HepG2 (cell line): ENCODE measurements around the gene STX2. TPM values are rescaled to one million over a fixed set of nuclear protein-coding genes. Genes with fewer than 3 reads are reported as not detected.

Experiments used
- ARNT2 ChIP-seq: sonication (generic); formaldehyde crosslinking; IDR thresholded peaks from 2 replicates; pipeline ENCODE4 v1.8.0; 2022; ENCODE audit warnings: mild to moderate bottlenecking, low read depth, missing genetic modification reagents, moderate library complexity
- ATF2 ChIP-seq: sonication (generic); formaldehyde crosslinking; IDR thresholded peaks from 2 replicates; pipeline ENCODE4 v1.4.0; 2020; ENCODE audit warnings: missing genetic modification reagents
- CHCHD3 ChIP-seq: sonication (generic); formaldehyde crosslinking; IDR thresholded peaks from 2 replicates; pipeline ENCODE4 v1.8.0; 2022; ENCODE audit warnings: mild to moderate bottlenecking, missing genetic modification reagents, moderate library complexity
- CREBL2 ChIP-seq: sonication (generic); formaldehyde crosslinking; IDR thresholded peaks from 2 replicates; pipeline ENCODE4 v1.8.1; 2023; ENCODE audit warnings: missing genetic modification reagents, mild to moderate bottlenecking, borderline replicate concordance
- HMGXB4 ChIP-seq, 2 experiments: sonication (generic) in 1 of 2; formaldehyde crosslinking in 1 of 2; IDR thresholded peaks; 2 replicates each; pipeline versions ENCODE4 v1.4.0 to v1.6.1; 2018 to 2020; ENCODE audit warnings: missing genetic modification reagents in 2 of 2, borderline replicate concordance in 1 of 2, low read depth in 1 of 2, mild to moderate bottlenecking in 1 of 2, missing biosample characterization in 1 of 2
- KAT8 ChIP-seq: IDR thresholded peaks from 2 replicates; pipeline ENCODE4 v1.6.1; 2016; ENCODE audit warnings: missing genetic modification reagents, missing compliant biosample characterization
- MYPOP ChIP-seq: sonication (generic); formaldehyde crosslinking; IDR thresholded peaks from 2 replicates; pipeline ENCODE4 v1.8.1; 2023; ENCODE audit warnings: mild to moderate bottlenecking, moderate library complexity, missing genetic modification reagents
- NFE2L1 ChIP-seq: sonication (generic); formaldehyde crosslinking; IDR thresholded peaks from 2 replicates; pipeline ENCODE4 v1.4.0; 2020; ENCODE audit warnings: missing genetic modification reagents, mild to moderate bottlenecking, borderline replicate concordance
- STAT6 ChIP-seq: sonication (generic); formaldehyde crosslinking; IDR thresholded peaks from 2 replicates; pipeline ENCODE4 v1.4.0; 2020; ENCODE audit warnings: missing genetic modification reagents, mild to moderate bottlenecking, borderline replicate concordance
- TEF ChIP-seq: sonication (generic); formaldehyde crosslinking; IDR thresholded peaks from 2 replicates; pipeline ENCODE4 v1.5.0; 2020; ENCODE audit warnings: missing genetic modification reagents
- ZBTB25 ChIP-seq: IDR thresholded peaks from 2 replicates; pipeline ENCODE4 v1.6.1; 2018; ENCODE audit warnings: missing genetic modification reagents
- ZBTB33 ChIP-seq: sonication (generic); formaldehyde crosslinking; IDR thresholded peaks from 2 replicates; pipeline ENCODE4 v1.4.0; 2020; ENCODE audit warnings: missing genetic modification reagents
- ZNF143 ChIP-seq: sonication (generic); formaldehyde crosslinking; IDR thresholded peaks from 2 replicates; pipeline ENCODE4 v1.4.0; 2020; ENCODE audit warnings: missing genetic modification reagents
- ZSCAN20 ChIP-seq: sonication (generic); formaldehyde crosslinking; IDR thresholded peaks from 2 replicates; pipeline ENCODE4 v1.4.0; 2020; ENCODE audit warnings: missing genetic modification reagents, mild to moderate bottlenecking, borderline replicate concordance
- polyA plus RNA-seq, 8 experiments: library from polyadenylated mRNA; depleted of rRNA in 3 of 8; stranded (reverse) in 7 of 8; unstranded in 1 of 8; fragments of >200 nt; fragmentation: Illumina TruSeq in 4 of 8; extraction: Trizol in 4 of 8; gene quantifications; 2 replicates each; pipeline versions ENCODE4 v1.2.1 to v1.2.3, GENCODE V29; 2011 to 2016; ENCODE audit warnings: low read depth in 4 of 8, missing spikeins in 1 of 8, mixed read lengths in 1 of 8; ENCODE audit not compliant: insufficient read depth in 1 of 8
- total RNA-seq, 5 experiments: library from RNA; depleted of rRNA; stranded (reverse); fragments of >200 nt; fragmentation: Illumina TruSeq; extraction: Trizol; gene quantifications; 2 replicates each; pipeline ENCODE4 v1.2.3, GENCODE V29; 2016; ENCODE audit warnings: low read depth in 1 of 5

The STX2 gene
- total and polyA plus RNA-seq, 2 of the 13 experiments (the other 11 are each of a cell fraction or from before 2014, with no cell fraction given) = 13.4 to 25.1 TPM

- TF ChIP-seq HMGXB4 (CRISPR knock-in tag; IDR thresholded peaks at IDR 0.05; ENCODE audit: borderline replicate concordance in 1 of 2, low read depth in 1 of 2) = peak; percentile 69 to 82
- no peak for TF ChIP-seq TEF (CRISPR knock-in tag)
- TF ChIP-seq ZBTB33 = no peak
- peak; percentile 34; the same call in 1 of the 2 replicates for TF ChIP-seq KAT8 (CRISPR knock-in tag)
- 0 out of 2 replicates have a peak, but pooled peaks have one; percentile 26 for TF ChIP-seq MYPOP
- TF ChIP-seq STAT6 (CRISPR knock-in tag) = peak; percentile 63; the same call in 1 of the 2 replicates
- TF ChIP-seq ZSCAN20 (CRISPR knock-in tag) = no peak
- no peak for TF ChIP-seq CREBL2 (CRISPR knock-in tag)
- TF ChIP-seq NFE2L1 (CRISPR knock-in tag) = no peak
- TF ChIP-seq CHCHD3 (CRISPR knock-in tag) = 0 out of 2 replicates have a peak, but pooled peaks have one; percentile 26
- no peak for TF ChIP-seq ZNF143
- peak; percentile 50; the same call in 1 of the 2 replicates for TF ChIP-seq ATF2
- peak; percentile 28; the same call in 1 of the 2 replicates for TF ChIP-seq ZBTB25 (CRISPR knock-in tag)
- 0 out of 2 replicates have a peak, but pooled peaks have one; percentile 46 for TF ChIP-seq ARNT2
Measured at GRCh38 chr12:130870442-130871285, 31.6 kb upstream of the STX2 start (continued).
